IMR-90 (cell line): ENCODE results near the gene TIAM2. TPM values are rescaled to one million over a fixed set of nuclear protein-coding genes. Genes with fewer than 3 reads are reported as not detected.

Source experiments
- ATAC-seq: fragments of 200-7000 bp; cut with Tn5 transposase; 2 replicates; pipeline ENCODE4 v1.9.1; 2020; ENCODE audit warnings: low read depth, mild to moderate bottlenecking, moderate library complexity
- BruUV-seq: library from RNA; stranded (reverse); fragments of 400-500 nt; replicated peaks from 2 replicates; lab custom pipeline; 2021; lab: Mats Ljungman, UMichigan
- CTCF ChIA-PET: fragments of 300-600 bp; formaldehyde crosslinking; extraction: SDS; loops from one replicate; lab custom pipeline; 2021; ENCODE audit warnings: antibody characterized with exemption; lab: Yijun Ruan, JAX
- POLR2A ChIA-PET: fragments of 300-600 bp; sonication (Branson Sonifier 250); formaldehyde crosslinking; loops from one replicate; lab custom pipeline; 2022; ENCODE audit warnings: antibody characterized with exemption; ENCODE audit not compliant: unreplicated experiment; lab: Charles Lee
- DNase-seq: peaks from one replicate; pipeline ENCODE4 v3.0.0; 2013
- H2AFZ ChIP-seq: replicated peaks from 2 replicates; pipeline ENCODE3; 2013; ENCODE audit warnings: low read length, mild to moderate bottlenecking; ENCODE audit not compliant: poor library complexity
- H2AK5ac ChIP-seq: 2 replicates; pipeline ENCODE4 v1.6.1; 2013; ENCODE audit warnings: low read depth, low read length, inconsistent platforms
- H2AK9ac ChIP-seq: replicated peaks from 2 replicates; pipeline ENCODE3; 2013; ENCODE audit warnings: mild to moderate bottlenecking, low read depth, low read length, moderate library complexity; ENCODE audit not compliant: poor library complexity
- H2BK120ac ChIP-seq: 2 replicates; pipeline ENCODE4 v1.6.1; 2013; ENCODE audit warnings: low read depth, low read length, inconsistent platforms
- H2BK15ac ChIP-seq: 3 replicates; pipeline ENCODE4 v1.6.1; 2013; ENCODE audit warnings: low read depth, low read length, inconsistent platforms
- H2BK20ac ChIP-seq: 2 replicates; pipeline ENCODE4 v1.6.1; 2013; ENCODE audit warnings: low read depth, mild to moderate bottlenecking, inconsistent platforms, low read length, moderate library complexity
- H2BK5ac ChIP-seq: 2 replicates; pipeline ENCODE4 v1.6.1; 2013; ENCODE audit warnings: mild to moderate bottlenecking, low read depth, low read length, inconsistent platforms; ENCODE audit not compliant: poor library complexity, severe bottlenecking
- H3K14ac ChIP-seq: replicated peaks from 2 replicates; pipeline ENCODE4 v1.6.1; 2013; ENCODE audit warnings: low read depth, low read length, inconsistent platforms
- H3K18ac ChIP-seq: 2 replicates; pipeline ENCODE4 v1.6.1; 2013; ENCODE audit warnings: low read depth, low read length, control low read depth
- H3K23ac ChIP-seq: 2 replicates; pipeline ENCODE4 v1.6.1; 2013; ENCODE audit warnings: low read depth, low read length, inconsistent platforms
- H3K27ac ChIP-seq: 2 replicates; pipeline ENCODE4 v1.5.1; 2013; ENCODE audit warnings: mild to moderate bottlenecking, control low read depth, low read length; ENCODE audit not compliant: insufficient read depth
- H3K27me3 ChIP-seq: 2 replicates; pipeline ENCODE4 v1.6.1; 2013; ENCODE audit warnings: low read length; ENCODE audit not compliant: control insufficient read depth, insufficient read depth
- H3K36me3 ChIP-seq: 2 replicates; pipeline ENCODE4 v1.6.1; 2013; ENCODE audit warnings: low read length, mixed read lengths; ENCODE audit not compliant: control insufficient read depth, insufficient read depth
- H3K4ac ChIP-seq: 2 replicates; pipeline ENCODE4 v1.6.1; 2013; ENCODE audit warnings: low read depth, low read length, inconsistent platforms
- H3K4me1 ChIP-seq: 2 replicates; pipeline ENCODE4 v1.6.1; 2013; ENCODE audit warnings: low read length, mixed read lengths; ENCODE audit not compliant: control insufficient read depth, insufficient read depth
- H3K4me2 ChIP-seq: 2 replicates; pipeline ENCODE4 v1.6.1; 2013; ENCODE audit warnings: low read depth, mild to moderate bottlenecking, control low read depth, low read length, moderate library complexity
- H3K4me3 ChIP-seq: 2 replicates; pipeline ENCODE4 v1.5.1; 2013; ENCODE audit warnings: low read depth, mild to moderate bottlenecking, control low read depth, low read length, moderate library complexity; ENCODE audit not compliant: insufficient read depth
- H3K56ac ChIP-seq: 2 replicates; pipeline ENCODE4 v1.6.1; 2013; ENCODE audit warnings: low read length, inconsistent platforms; ENCODE audit not compliant: insufficient read depth; ENCODE audit errors: extremely low read depth
- H3K79me1 ChIP-seq, 2 experiments: 2 replicates each; pipeline ENCODE4 v1.6.1; 2013; ENCODE audit warnings: low read length in 2 of 2, inconsistent platforms in 1 of 2, low read depth in 1 of 2
- H3K9ac ChIP-seq: 2 replicates; pipeline ENCODE4 v1.6.1; 2013; ENCODE audit warnings: low read depth, low read length, control low read depth
- H3K9me1 ChIP-seq: 2 replicates; pipeline ENCODE4 v1.6.1; 2013; ENCODE audit warnings: low read length, inconsistent platforms; ENCODE audit not compliant: insufficient read depth
- H3K9me3 ChIP-seq: 2 replicates; pipeline ENCODE4 v1.6.1; 2013; ENCODE audit warnings: low read length; ENCODE audit not compliant: control insufficient read depth, insufficient read depth
- H4K20me1 ChIP-seq: 2 replicates; pipeline ENCODE4 v1.6.1; 2013; ENCODE audit warnings: low read length, inconsistent platforms; ENCODE audit not compliant: insufficient read depth
- H4K5ac ChIP-seq: 2 replicates; pipeline ENCODE4 v1.6.1; 2013; ENCODE audit warnings: mild to moderate bottlenecking, low read depth, low read length, control low read depth
- H4K8ac ChIP-seq, 2 experiments: 2 replicates each; pipeline ENCODE4 v1.6.1; 2013; ENCODE audit warnings: low read depth in 2 of 2, low read length in 2 of 2, control low read depth in 1 of 2, inconsistent platforms in 1 of 2
- H4K91ac ChIP-seq: 2 replicates; pipeline ENCODE4 v1.6.1; 2013; ENCODE audit warnings: low read depth, low read length, inconsistent platforms; ENCODE audit not compliant: insufficient read depth
- BHLHE40 ChIP-seq: fragments of 150-350 bp; IDR thresholded peaks from 2 replicates; pipeline ENCODE4 v1.6.1; 2016; ENCODE audit warnings: mild to moderate bottlenecking, low read depth, low read length
- SMC3 ChIP-seq: fragments of 150-350 bp; IDR thresholded peaks from 2 replicates; pipeline ENCODE4 v1.6.1; 2016; ENCODE audit warnings: low read depth, mild to moderate bottlenecking, antibody characterized with exemption, low read length, moderate library complexity
- WGBS, 2 experiments: methylation state at CpG; one replicate each; pipeline versions ENCODE4 v1.1.5 to v1.1.7; 2013; ENCODE audit warnings: missing lambda C conversion rate in 2 of 2; ENCODE audit not compliant: insufficient read length in 1 of 2; ENCODE audit errors: extremely low coverage in 2 of 2; 5-methylcytosine and 5-hydroxymethylcytosine counted together
- dilution Hi-C: fragments of 300-500 bp; cut with HindIII; formaldehyde crosslinking; loops from one replicate; pipeline ENCODE4 v1.14.3; 2018; ENCODE audit warnings: low sequenced_read_pairs; ENCODE audit not compliant: unreplicated experiment
- in situ Hi-C: fragments of 300-500 bp; cut with MboI; formaldehyde crosslinking; loops from 3 replicates; pipeline ENCODE4 v1.14.3; 2019; ENCODE audit warnings: low sequenced_read_pairs, inconsistent platforms, mixed read lengths
- intact Hi-C: fragments of 100-400 bp; cut with micrococcal nuclease; formaldehyde crosslinking; loops from 2 replicates; pipeline ENCODE4 v1.10.0; 2022
- polyA plus RNA-seq, 3 experiments: library from polyadenylated mRNA; depleted of rRNA; stranded (reverse); fragments of >200 nt; gene quantifications; 2 replicates each; pipeline ENCODE4 v1.2.3, GENCODE V29; 2012; ENCODE audit warnings: low replicate concordance in 1 of 3
- total RNA-seq: library from RNA; depleted of rRNA; stranded (reverse); fragments of >200 nt; gene quantifications from 2 replicates; pipeline ENCODE4 v1.2.3, GENCODE V29; 2012

The TIAM2 gene
- total and polyA plus RNA-seq, 2 of the 4 experiments (the other 2 are of a cell fraction) = 3.1 to 4.7 TPM

DNA sequence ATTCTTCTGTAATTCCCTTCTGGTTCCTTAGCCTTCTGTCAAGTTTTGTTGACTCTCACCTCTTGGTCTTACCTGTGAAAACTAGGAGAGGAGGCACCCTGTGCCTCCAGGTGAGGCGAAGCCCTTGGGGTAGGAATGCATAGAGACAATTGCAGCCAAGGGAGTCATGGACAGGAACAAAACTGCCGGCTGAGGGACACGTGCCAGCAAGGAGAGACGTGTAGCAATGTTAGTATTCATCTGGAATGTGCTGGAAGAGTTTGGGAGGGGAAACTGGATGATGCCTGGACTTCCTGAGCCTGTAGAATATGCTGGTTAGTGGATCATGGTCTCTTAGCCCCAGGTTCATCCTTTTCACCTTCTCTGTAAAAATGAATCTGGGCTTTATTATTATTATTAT is 3.9 kb upstream of the TIAM2 start:
- no TSS peak for BruUV-seq
- Histone ChIP-seq H3K4me3 (no peak overlapping the region), H2AK9ac (no peak overlapping the region), H4K20me1 (peaks cover 4% of the 10 kb centered on the region; the same call in 1 of the 2 replicates), H2BK120ac (no peak overlapping the region), H2AK5ac (no peak overlapping the region), H3K9me1 (no peaks in the 10 kb centered on the region), H3K27me3 (no peaks in the 10 kb centered on the region), H3K4me1 (no peaks in the 10 kb centered on the region), H3K79me1 (no peaks in the 10 kb centered on the region), H3K27ac (no peak overlapping the region), H2BK15ac (no peak overlapping the region), H3K4ac (no peak overlapping the region), H3K14ac (no peak overlapping the region), H2BK5ac (no peak overlapping the region), H4K5ac (no peak overlapping the region), H3K36me3 (no peaks in the 10 kb centered on the region), H4K91ac (no peak overlapping the region), H2BK20ac (no peak overlapping the region), H3K9me3 (no peaks in the 10 kb centered on the region), H3K18ac (no peak overlapping the region), H2AFZ (no peak overlapping the region), H3K9ac (no peak overlapping the region), H3K56ac (no peak overlapping the region), H3K4me2 (no peak overlapping the region), H4K8ac (no peak overlapping the region), H3K23ac (no peak overlapping the region)
- DNase-seq (no peak), ATAC-seq (no peak)
- in situ Hi-C loops (no loop called here), dilution Hi-C loops (no loop called here), intact Hi-C loops (no loop called here)
- POLR2A ChIA-PET = no interaction called here
- CTCF ChIA-PET = no interaction called here
- no CpG with 5 or more reads among the region's 4 CpGs for WGBS, 2 experiments
- no peak for TF ChIP-seq SMC3
- no peak for TF ChIP-seq BHLHE40
